ENCODE measurements around the gene KIF21B.

- TF ChIP-seq GATA2 (IDR thresholded peaks at IDR 0.05; ENCODE audit: low read depth, low read length) = no peak
- no peak for TF ChIP-seq GATA3 (IDR thresholded peaks at IDR 0.05; ENCODE audit: low read depth, low read length)
Measured at GRCh38 chr1:201028461-201028889, 5.0 kb upstream of the KIF21B start.

Data from SH-SY5Y (cell line).